SHP77 (cell line): ENCODE results near the gene MED13L.

ENCODE experiments used
- DNase-seq, 2 experiments: peaks; one replicate each; lab custom pipeline; 2025; lab: John Stamatoyannopoulos, UW

The MED13L gene

DNA sequence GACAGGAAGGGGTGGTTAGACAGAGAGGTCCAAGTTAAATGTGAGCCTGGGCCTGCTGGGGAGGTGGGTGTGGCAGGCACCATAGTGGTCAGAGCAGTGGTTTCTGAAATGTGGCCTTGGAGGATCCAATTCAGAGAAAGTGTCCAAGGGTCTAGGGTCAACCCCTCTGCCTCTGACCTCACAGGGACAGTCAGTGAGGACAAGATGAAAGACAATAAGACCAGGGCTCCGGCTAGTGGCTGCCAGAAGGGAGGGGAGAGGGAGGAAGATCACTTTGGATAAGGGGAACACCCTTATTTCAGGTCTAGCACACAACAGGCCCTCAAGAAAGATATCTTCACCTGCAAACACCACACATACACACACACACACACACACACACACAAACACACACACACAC, 335.1 kb downstream of the MED13L start:
- no peak for DNase-seq

DNA sequence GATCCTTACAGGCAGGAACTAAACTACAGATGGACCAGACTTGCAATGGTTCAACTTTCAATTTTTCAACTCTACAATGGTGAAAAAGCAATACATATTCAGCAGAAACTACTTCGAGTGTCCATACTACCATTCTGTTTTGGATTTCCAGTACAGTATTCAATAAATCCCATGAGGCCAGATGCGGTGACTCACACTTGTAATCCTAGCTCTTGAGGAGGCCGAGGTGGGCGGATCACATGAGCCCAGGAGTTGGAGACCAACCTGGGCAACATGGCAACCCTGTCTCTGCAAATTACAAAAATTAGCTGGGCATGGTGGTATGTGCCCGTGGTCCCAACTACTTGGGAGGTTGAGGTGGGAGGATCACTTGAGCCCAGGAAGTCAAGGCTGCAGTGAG, 336.1 kb downstream of the MED13L start:
- no peak for DNase-seq

GRCh38 chr12:115938794-115939377, 338.6 kb downstream of the MED13L start:
- DNase-seq = no peak

GRCh38 chr12:115936997-115937916, 340.2 kb downstream of the MED13L start:
- DNase-seq = no peak

- DNase-seq = no peak
Observed at GRCh38 chr12:115934877-115935276, 342.6 kb downstream of the MED13L start.

DNA sequence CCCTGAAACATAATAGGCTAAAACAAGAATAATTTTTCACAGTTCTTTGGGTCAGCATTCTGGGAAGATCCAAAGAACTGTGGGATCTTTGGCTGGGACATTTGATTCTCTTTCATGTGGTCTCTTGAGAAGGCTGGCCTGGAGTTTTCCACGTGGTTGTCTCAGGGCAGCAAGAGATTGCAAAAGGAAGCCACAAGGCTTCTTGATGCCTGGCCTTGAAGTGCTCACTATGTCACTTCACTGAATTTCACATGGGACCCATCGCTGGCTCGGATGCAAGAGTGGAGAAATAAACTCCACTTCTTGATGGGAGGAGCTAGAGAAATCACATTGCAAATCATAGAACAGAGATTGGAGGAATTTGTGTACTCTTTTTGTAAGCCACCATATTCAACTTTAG, 343.4 kb downstream of the MED13L start:
- DNase-seq = no peak

GRCh38 chr12:115932066-115932465, 345.4 kb downstream of the MED13L start:
- DNase-seq = no peak

- DNase-seq = no peak
Observed at GRCh38 chr12:115930336-115930735, 347.2 kb downstream of the MED13L start.

- no peak for DNase-seq
Observed at GRCh38 chr12:115926037-115926670, 351.3 kb downstream of the MED13L start.

GRCh38 chr12:115923851-115924250, 353.6 kb downstream of the MED13L start:
- DNase-seq = peak in 1 of 2 experiments; percentile 41

- peak; percentile 54 to 60 for DNase-seq
Observed at GRCh38 chr12:115922952-115923564, 354.4 kb downstream of the MED13L start.

DNA sequence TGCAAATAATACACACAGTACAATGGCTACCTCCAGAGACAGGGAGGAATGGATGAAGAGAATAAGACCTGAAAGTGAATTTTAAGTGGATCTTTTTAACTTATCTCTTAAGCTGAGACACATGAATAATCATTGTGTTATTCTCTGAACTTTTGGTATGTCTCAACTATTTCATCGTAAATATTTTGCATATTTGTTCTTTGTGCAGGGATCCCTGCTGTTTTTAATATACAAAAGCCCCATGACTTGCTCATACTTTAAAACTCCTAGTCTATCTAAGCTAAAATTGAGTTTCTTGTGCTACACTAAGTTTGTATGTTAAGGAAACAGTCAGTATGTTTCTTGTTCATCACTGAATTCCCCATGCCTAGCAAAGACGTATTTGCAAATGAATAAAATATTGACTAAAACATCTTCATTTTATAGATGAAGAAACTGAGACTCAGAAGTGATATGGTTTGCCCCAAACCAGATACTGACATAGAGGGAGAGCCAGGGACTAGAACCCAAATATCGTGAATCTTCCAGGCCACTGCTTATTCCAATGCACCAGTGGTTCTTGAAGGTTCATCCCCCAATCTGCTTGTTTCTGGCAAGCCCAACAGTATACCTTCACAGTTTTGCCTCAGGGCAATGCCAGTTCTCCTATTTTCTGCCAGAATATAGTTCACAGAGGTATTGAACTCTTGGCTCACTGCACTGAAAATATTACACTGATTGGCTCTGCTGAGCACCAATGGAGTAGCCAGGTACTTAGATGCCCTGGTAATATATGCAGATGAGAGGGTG, 356.9 kb downstream of the MED13L start:
- DNase-seq = no peak

- no peak for DNase-seq
Observed at GRCh38 chr12:115918763-115919162, 358.7 kb downstream of the MED13L start.

GRCh38 chr12:115916910-115917668, 360.4 kb downstream of the MED13L start:
- peak; percentile 13 to 36 for DNase-seq

DNA sequence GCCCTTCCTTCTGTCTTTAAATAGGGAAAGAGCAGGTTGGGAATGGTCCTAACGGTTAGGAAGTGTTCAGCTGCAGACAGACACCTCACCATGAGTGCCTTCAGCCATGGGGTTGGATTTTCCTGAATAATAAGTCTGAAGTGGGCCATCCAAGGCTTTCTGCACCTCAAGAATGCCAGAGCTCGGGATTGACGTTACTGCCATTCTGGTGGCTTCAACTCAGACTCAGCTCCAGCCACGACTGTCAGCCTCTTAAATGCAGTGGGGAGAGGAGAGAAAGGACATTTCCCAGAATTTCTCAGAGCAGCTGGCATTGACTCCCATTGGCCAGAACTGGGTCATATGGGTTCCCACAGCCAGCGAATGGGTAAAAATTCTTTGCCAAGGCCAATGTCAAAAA, 363.4 kb downstream of the MED13L start:
- DNase-seq = no peak

DNA sequence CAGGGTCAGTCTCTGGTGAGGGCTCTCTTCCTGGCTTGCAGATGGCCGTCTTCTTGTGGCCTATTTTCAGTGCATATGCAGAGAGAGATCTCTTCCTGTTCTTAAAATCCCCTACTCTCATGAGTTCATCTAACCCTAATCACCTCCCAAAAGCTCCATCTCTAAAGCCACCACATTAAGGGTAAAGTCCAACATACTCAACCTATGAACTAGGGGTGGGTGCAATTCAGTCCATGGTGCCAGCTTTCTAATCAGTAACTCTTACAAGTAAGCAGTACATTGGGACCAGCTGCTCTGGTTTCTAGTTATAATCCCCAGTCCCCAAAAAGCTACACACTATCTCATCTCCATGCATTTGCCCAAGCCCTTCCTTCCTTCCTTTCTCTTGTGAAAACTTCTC, 365.1 kb downstream of the MED13L start:
- DNase-seq = no peak

DNA sequence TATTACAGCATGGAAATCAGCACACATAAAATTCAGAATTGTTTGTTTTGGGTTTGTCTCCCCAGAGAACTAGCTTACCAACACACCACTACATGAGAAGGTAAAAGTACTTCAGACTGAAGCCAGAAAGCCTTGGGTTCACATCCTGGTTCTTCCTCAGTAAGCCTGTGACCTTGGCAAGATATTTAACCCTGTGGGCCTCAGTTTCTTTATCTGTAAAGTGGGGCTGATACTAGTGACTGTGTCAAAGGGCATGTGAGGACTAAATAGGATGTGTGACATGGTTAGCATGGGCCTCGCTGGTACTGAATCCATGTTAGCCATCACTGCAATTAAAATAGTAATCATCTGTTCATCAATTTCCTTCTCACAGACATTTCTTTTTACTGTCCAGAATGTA, 366.1 kb downstream of the MED13L start:
- no peak for DNase-seq

DNA sequence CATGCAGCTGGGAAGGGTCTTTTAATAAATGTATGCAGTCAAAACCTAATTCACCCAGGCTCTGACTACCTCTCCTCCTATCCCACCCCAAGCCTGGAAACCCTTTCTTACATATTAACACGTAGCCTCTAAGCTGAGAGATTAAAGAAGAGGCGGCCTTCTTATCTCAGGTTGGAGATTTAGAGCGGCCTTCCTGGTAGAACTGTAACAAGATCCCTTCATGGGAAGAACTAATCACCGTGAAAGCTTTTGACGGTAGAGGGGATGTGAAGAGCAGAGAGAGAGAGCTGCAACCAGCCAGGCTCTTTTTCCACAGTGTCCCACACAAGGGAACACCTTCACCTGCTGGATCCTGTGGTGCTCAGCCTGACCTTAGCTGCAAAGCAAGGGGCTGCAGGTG, 367.4 kb downstream of the MED13L start:
- no peak for DNase-seq
